COR-L47 (cell line): ENCODE data around the gene RGPD4.
A peak's percentile ranks its signal among the peaks of the same experiment; 100 is the strongest.
"Not testable (repeated sequence)": the region's sequence is repeated elsewhere in the genome, so short reads cannot be mapped to it uniquely, and the experiment has no call there.

ENCODE experiments used
- DNase-seq: peaks from one replicate; lab custom pipeline; 2025; lab: John Stamatoyannopoulos, UW

RGPD4 gene

DNA sequence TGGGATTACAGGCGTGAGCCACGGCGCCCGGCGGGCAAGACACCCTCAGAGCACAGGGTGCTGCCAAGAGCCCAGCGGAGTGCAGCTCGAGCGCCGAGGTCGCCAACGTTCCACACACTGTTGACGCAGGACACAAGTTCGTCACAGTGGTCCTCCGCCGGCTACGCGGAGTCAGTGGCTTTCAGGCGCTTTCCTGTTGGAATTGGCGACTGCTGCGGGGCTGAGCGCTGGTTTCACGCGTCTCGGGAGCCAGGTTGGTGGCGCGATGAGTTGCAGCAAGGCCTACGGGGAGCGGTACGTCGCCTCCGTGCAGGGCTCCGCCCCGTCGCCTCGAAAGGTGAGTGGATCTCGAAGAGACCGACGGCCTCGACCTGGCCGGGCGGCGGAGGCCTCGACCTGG lies at the start of gene RGPD4:
Gene RGPD4, plus strand, starts transcription at position 144 of the 400 bp plus-strand sequence. Its CDS starts 122 bp downstream, at position 266.
- DNase-seq, result not testable (repeated sequence)

DNA sequence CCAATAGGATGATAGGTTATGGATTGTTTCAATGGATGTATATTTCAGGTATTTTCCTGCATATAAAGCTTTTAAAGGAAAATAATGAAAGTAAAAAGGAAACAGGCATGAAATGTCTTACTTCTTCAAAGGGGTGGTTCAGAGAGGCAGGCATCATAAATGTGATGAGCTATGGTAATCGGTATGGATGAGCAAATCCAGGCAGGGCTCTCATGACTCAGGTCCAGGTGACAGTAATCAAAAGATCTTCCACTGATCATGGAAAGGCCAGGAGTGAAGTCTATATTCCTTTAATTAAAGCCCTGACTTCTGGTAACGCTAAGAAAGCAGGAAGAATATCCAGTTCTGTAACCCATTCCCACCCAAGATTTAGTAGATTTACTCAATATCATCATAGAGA lies 48.7 kb upstream of the RGPD4 start:
- no peak for DNase-seq

DNA sequence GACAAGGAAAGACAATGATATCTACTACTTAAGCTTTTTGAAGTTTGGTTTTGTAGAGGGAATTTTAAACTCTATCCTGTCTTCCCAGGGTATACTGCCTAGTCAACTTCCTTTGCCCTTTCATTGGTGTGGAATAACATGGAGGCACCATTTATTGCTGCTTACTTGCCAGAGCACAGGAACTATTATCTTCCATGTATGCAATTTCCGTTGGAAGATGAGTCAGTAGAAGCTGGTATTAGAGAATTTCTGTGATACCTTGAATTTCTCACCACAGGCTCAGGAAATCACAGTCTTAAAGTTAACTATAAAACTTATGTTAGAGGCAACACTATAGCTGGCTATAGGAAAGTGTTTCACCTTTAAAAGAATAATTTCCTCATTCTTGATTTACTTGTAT lies 40.9 kb upstream of the RGPD4 start:
- DNase-seq, result no peak

DNA sequence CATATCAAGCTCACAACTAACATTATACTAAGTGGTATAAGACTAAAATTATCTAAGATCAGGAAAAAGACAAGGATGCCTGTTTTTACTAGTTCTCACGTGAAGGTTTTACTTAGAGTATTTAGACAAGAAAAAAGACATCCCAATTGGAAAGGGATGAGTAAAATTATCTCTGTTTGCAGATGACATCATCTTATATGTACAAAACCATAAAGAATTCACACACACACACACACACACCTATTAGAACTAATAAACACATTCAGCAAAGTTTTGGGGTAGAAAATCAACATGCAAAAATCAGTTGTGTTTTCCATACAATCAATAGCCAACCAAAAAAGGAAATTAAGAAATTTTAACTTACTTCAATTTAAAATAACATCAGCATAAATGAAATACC lies 35.9 kb upstream of the RGPD4 start:
- no peak for DNase-seq

DNA sequence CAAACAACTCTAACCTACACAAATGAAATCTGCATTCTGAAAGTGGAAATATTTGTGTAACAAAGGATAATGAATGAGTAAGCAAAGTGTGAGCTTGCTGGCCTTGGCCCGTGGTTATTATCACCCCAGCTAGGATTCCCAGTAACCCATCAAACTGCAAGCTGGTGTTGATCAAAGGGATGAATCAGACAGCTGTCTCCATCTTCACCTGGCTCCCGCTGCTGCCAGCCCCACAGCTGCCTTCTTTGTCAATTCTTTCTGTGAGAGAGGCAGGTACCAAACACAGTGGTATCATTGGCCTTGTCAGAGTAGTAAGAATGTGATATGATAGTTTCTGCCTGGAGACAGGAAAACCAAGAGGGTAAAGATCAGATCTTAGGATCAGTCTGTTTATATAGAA lies 25.2 kb upstream of the RGPD4 start:
- peak; percentile 72 for DNase-seq

DNA sequence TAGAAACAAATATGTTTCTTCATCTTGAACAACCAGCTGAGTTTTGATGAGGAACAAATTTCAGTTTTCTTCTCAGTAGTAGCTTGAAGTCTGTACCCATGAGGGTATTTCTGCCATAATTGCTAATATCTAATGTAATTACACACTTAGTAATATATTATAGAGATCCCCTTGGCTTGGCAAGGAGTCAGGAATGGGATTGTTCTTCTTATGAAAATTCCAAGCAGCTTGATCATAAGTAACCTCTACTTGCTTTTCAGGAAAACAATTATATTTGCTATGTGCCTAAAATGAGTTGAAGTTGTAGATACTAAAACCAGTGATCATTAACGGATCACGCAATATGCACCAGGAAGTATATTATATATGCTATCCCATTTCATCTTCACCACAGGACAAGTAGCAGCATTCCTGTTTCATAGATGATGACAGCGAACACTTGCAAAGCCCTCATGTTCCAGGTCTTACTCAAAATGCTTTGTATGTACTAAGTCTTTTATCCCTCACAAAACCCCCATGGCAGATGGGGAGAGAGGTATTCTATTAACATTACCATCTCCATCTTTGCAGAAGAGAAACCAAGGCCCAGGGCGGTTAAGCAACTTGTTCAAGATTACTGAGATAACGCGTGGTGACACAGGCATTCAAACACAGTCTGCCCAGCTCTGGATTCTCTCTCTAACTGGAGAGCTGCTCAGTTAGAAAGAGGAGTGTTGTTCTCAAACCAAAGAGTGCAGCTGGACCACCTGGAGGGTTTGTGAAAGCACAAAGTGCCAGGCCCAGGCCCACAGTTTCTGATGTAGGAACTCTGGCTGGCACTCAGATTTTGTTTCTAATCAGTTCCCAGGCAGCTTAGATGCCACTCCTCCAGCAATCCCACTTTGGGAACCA lies 21.8 kb upstream of the RGPD4 start:
- no peak for DNase-seq

DNA sequence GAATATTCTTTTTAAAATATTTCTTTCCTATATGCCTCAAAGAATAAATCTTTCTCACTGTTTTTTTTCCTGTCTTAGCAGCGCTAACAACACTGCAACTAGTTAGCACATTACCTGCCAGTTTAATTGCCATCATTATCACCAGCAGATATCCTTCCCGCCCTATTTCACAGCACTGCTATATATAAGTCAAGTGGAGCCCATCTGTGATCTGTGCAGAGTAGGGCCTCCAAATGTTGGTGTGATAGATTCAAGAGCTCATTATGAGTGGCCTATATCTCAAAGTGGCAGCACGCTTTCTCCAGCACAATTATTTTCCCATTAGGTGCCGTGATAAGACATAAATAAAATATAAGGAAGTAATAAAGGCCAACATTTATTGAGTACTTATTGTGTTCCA lies 19.8 kb upstream of the RGPD4 start:
- no peak for DNase-seq

DNA sequence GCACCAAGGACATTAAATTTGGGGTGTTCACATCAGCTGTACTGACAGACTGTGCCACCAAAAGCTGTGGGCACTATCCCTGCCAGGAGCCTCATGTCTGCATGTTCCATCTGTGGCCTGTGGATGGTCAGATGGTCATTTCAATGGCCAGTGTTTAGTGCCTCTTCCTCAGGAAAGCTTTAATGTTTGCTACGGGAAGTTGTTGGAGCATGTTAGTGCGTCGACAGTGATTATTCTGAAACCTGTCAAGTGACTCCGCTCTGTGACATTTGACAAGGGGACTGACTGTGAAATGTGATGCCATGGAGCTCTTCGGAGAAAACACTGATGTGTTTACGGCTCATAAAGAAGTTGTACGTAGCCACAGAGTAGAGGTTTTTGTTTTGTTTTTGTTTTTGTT lies 18.7 kb upstream of the RGPD4 start:
- no peak for DNase-seq

DNA sequence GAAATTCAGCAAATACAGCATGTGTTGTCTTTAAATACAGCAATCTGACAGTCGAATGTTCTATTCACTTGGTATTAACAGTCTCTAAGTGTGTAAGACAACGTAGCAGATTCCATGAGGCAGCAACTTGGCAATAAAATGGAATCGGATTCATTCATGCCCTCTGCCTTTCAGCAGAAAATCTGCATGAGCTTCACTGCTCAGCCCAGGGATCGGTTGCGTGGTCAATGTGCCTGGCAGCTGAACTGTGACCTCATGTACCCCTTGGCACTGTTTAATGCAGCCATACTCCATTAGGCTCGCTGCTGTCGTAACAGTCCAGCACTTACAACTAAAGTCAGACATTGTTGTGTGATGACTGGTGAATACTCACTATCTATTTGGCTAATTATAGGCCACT lies 17.7 kb upstream of the RGPD4 start:
- DNase-seq, result no peak

DNA sequence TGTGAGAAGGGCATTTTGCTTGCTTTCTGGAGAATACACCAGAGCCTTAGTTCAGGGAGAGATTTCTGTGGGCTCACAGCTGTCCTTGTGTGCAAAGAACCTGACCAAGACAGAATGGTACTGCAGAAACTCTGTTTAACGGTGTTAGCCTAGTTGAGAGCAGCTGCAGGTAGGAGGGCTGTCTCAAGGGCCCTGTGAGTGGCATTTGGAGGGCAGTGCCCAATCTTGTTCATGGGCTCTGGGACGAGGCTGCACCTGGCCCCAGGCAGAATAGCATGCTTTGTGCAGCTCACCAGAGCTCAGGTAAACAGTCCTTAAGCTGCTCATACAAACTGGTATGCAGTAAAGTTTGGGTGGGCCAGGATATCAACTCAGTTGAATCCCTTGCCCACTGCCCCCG lies 16.9 kb upstream of the RGPD4 start:
- DNase-seq, result no peak

DNA sequence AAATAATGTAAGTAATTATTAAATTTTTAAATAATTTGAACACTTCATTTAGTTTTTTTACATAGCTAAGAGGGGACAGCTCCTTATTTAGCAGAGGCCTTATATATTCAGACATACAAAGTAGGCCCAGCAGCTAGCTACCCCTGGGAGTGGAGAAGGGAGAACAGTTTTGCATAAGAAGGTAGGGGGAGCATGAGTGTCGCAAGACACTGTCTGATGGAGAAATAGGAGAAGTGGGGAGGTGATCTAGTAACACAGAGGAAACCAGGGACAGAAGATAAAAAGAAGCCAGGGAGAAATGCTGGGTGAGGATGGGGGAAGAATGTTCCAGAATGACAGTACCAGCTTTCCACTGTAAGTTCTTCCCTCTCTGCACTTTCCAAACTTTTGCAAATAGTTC lies 16.0 kb upstream of the RGPD4 start:
- no peak for DNase-seq

DNA sequence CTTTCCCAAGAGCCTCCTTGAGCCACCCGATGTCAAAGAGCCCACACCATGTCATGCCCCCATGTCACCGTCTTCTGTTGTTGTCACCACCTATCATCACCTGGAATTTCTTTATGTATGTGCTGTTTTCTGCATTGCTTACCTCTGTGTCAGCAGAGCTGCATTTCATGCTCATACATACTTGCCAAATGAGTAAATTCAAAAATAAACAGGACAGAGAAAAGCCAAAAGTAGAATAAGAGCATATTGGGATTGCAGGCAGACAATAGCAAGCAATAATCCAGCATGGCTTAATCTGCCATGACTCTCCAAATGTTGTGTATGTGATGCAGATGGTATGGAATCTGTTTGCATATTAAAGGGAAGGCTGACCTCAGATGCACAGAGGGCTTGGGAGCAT lies 15.3 kb upstream of the RGPD4 start:
- DNase-seq, result no peak

DNA sequence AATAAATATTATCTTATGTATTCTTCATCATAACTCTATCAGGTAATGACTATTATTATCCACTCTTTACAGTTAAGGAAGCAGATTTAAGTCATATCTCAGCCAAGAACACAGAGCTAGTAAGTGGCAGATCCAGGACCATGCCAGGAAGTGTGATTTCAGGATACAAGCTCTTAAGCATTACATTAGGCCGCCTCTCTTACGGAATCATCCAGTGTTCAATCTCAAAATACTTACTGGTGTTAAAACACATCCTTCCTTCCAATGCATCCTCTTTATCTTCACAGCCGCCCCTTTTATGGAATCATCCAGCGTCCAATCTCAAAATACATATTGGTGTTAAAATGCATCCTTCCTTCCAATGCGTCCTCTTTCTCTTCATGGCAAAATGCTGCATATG lies 14.7 kb upstream of the RGPD4 start:
- no peak for DNase-seq

DNA sequence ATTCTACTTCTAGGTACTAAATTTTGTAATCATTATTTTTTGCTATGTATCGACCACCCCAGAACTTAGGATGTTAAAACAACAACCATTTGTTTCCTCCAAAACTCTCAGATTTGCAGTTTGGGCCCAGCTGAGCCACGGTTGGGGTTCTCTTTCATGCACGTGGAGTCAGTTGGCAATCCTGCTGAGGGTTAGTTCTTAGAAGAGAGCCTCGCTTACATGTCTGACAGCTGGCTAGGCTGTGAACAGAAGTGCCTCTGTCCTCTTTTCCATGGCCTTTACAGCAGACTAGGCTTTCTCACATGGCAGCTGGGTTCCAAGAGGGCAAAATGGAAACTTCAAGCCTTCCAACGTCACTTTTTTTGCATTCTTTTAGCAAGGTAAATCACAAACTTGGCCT lies 9.3 kb upstream of the RGPD4 start:
- DNase-seq, result no peak

DNA sequence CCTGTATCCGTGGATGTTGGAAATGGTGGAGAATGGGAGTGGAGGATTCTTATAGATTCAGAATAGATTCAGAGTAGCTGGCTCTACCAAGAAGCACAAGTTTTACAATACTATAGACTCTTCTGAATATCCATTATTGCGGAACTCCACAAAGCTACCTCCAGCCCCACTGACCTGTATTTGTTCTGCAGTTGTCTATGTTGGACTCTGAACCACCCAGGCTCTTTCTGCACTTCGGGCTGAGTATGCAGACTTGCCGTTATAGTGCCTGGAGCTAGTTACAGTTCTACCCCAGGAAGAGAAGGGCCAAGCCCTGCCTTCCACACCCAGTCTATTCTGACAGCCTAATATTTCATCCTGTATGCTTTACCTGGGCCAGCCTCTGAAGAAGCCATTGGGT lies 4.4 kb upstream of the RGPD4 start:
- no peak for DNase-seq

DNA sequence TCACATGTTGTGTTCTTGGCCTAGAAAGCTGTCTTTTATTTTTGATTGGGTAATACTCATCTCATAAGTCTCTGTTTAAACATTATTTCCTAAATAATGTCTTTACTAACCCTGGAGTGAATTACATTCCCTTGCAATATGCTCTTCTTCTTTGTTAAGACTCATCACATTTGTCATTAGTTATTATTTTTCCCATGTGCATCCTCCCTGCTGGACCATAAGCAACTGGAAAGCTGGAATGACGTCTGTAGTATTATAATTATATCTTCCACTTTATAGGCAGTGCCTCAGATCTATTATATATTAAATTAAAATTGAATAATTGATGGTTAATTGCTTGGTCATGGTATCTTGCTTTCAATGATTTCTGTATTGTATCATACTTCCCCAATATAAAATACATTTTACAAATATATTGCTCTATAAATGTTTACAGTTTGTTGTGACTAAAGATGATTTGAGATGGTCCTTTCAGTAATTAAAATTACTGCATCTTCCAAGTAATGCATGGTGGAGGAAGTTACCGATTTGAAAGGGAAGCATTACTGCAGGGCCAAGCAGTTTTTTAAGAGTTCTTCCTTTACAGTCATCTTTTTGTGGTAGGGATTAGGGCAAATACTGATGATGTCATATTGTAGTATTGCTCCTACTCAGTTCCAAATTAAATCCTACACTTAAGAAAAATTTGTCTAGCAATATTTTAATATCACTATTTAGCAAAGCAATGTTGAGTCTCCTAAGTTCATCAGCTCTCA lies 2.1 kb upstream of the RGPD4 start:
- DNase-seq, result no peak

DNA sequence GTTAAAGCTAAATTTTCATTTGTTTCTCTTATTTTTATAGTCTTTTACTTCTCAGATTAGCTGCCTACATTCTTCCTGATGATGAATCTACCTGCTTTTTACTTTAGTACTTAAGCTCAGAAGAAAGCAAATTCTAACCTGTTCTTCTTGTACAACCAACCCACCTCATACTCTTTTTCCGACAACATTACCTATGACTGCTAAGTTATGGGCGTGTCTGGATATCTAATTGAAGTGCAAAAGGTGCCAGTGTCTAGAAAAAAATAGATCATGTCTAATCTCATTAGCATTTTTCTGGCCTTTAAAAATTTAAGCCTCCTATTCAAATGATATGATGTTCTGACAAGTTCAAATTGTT lies 1.5 kb upstream of the RGPD4 start:
- no peak for DNase-seq

DNA sequence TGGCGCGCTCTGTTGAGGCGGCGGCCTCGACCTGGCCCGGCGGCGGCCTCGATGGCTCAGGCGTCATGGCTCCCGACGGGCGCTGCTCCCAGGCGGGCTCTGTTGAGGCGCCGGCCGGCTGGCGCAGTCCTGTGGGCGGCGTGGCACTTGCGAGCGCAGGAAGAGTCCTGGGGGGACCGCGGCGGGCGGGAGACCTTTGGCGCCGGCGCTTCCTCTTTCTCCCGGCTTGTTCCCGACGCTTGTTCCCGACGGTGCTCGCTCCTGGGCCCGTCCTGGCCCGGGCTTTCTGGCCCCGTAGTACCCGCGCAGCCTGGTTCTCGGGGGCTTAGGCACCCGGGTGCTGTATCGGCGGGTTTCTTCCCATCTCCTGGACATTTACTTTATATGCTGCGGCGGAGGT lies 2.8 kb downstream of the RGPD4 start:
- not testable (repeated sequence) for DNase-seq

DNA sequence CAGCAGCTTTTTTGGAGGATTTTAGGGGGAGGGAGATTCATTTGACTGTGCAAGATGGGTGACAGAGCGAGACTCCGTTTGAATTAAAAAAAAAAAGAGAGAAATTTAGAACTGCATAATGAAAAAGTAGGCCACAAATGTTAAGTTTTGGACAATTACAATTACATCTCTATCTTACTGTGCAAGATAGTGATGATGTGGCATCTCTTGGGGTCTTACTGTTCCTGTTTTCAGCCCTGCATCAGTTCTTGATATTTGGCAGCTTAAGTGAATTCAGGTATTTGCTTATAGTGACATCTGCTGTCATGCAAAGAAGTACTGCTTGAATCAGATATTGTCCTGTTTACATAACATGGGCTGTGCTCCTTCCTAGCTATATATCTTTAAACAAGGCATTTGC lies 6.5 kb downstream of the RGPD4 start:
- not testable (repeated sequence) for DNase-seq

DNA sequence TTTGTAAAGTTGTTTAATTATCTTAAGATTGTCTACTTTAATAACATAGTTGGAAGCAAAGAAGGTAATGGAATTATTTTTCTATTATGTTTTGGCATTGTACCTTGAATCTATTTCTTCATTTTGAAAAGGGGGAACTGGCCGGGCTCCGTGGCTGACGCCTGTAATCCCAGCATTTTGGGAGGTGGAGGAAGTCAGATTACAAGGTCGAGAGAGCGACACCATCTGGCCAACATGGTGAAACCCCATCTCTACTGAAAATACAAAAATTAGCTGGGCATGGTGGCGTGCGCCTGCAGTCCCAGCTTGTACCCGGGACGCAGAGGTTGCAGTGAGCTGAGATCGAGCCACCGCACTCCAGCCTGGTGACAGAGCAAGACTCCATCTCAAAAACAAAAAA lies 6.9 kb downstream of the RGPD4 start:
- DNase-seq, result not testable (repeated sequence)

DNA sequence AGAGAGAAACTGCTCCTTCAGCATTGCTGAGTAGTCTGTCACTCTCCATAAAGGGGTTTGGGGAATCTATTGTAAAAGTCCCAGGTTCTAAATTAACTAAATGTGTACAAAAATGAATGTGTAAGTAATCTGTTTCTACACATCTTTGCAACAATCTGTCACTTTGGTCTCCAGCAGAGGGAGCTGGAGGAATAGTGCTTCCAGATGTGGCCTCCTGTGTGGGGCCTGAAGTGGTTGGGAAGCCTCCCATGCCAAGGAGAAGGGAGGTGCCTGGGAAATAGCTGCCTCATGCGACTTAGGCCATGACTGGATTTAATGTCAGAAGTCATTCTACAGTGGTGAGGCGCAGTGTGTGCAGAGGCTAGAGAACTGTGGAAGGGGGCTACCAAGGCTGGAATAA lies 89.4 kb downstream of the RGPD4 start:
- DNase-seq, result not testable (repeated sequence)

DNA sequence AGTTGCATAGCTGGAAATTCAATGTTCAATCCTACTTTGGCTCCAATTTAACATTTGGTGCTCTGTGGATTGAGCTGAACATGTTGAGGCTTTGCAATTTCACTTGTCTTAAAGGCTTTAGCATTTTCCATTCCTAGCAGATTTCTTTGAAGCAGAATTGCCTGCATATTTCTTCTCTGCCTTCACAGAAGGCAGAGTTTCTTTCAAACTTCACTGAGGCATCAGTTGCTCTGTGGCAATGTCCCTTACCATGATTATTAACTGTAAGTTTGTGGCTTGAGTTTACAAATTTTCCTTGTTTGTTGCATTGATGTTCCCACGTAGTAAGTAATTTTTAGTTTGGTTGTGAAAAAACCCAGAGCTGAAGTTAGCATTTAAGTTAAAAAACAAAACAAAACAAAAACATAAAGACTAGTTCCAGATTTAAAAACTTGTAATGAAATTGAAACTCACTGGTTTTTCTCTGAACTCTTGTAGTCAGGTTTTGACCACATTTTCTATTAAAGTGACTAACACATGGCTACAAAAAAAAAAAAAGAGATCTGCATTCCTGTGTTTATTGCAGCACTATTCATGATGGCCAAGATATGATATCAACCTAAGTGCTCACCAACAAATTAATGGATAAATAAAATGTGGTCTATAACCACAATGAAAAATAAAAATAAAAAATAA lies 90.1 kb downstream of the RGPD4 start:
- not testable (repeated sequence) for DNase-seq

DNA sequence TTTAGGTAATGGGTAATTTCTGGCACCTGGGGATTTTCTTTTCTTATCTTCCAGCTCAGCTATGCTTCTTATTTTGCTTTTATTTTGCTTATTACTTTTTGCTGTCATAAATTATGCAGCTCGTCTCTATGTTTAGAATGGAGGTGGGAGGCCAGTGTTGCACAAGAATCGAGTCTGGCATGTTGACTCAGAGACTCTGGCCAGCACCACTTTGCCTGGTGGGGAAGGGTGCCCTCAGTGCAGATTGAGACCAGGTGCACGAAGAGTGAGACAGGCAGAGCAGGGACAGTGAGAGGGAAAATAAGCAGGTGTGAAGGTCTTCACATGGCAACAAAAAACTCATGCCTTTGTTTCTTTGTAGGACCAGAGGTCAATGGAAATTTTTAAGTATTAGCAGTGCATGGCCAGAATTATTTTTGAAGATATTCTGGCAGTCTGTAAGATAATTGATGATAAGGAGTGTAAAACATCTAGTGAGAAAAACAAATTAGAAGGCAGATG lies 100.4 kb downstream of the RGPD4 start:
- DNase-seq, result peak; percentile 1
